ENCODE data around the gene UBAC1.

Gene UBAC1

GRCh38 chr9:135971892-135972291, 10.7 kb upstream of the UBAC1 start:
- H3K27ac ChIP-seq (ENCODE audit: insufficient read depth in 1 of 2, low read depth in 1 of 2, low read length in 2 of 2, poor library complexity in 1 of 2, severe bottlenecking in 2 of 2) = no peak overlapping the region
- CTCF ChIA-PET = no interaction called here
- peaks cover 13 to 73% (median 57%) of the 10 kb centered on the region in 4 experiments for H3K4me1 ChIP-seq (ENCODE audit: control extremely low read depth in 1 of 4, control insufficient read depth in 4 of 4, insufficient read depth in 4 of 4, low read length in 3 of 4)
- H3K27me3 ChIP-seq (replicated peaks in 2 of 5; ENCODE audit: control insufficient read depth in 4 of 5, insufficient read depth in 5 of 5, low read length in 4 of 5) = no peaks in the 10 kb centered on the region
- H3K9me3 ChIP-seq (ENCODE audit: control extremely low read depth in 1 of 5, control insufficient read depth in 4 of 5, insufficient read depth in 2 of 5, low read depth in 1 of 5, low read length in 4 of 5) = no peaks in the 10 kb centered on the region
- no peak overlapping the region for H3K4me3 ChIP-seq (ENCODE audit: control insufficient read depth in 1 of 7, extremely low read depth in 1 of 7, insufficient read depth in 4 of 7, low read depth in 2 of 7, low read length in 6 of 7)
- no peaks in the 10 kb centered on the region for H3K36me3 ChIP-seq (ENCODE audit: control insufficient read depth in 4 of 4, insufficient read depth in 4 of 4, low read length in 3 of 4)
- 59% methylated on average over 8 of the region's 13 CpGs for WGBS (ENCODE audit: insufficient coverage)
- DNase-seq = peak in 1 of 3 donors; percentile 46
- POLR2A ChIA-PET = no interaction called here

- CTCF ChIA-PET = interaction anchor here (5.9 to 6.1 kb wide), 2 partner anchors 17 to 151 kb away, joined by 43 to 56 read pairs; no protein-coding TSS in a partner anchor
- Histone ChIP-seq H3K27ac (ENCODE audit: insufficient read depth in 1 of 2, low read depth in 1 of 2, low read length in 2 of 2, poor library complexity in 1 of 2, severe bottlenecking in 2 of 2) (no peak overlapping the region), H3K36me3 (ENCODE audit: control insufficient read depth in 4 of 4, insufficient read depth in 4 of 4, low read length in 3 of 4) (no peaks in the 10 kb centered on the region), H3K9me3 (ENCODE audit: control extremely low read depth in 1 of 5, control insufficient read depth in 4 of 5, insufficient read depth in 2 of 5, low read depth in 1 of 5, low read length in 4 of 5) (no peaks in the 10 kb centered on the region), H3K27me3 (replicated peaks in 2 of 5; ENCODE audit: control insufficient read depth in 4 of 5, insufficient read depth in 5 of 5, low read length in 4 of 5) (no peaks in the 10 kb centered on the region), H3K4me3 (ENCODE audit: control insufficient read depth in 1 of 7, extremely low read depth in 1 of 7, insufficient read depth in 4 of 7, low read depth in 2 of 7, low read length in 6 of 7) (no peak overlapping the region), H3K4me1 (ENCODE audit: control extremely low read depth in 1 of 4, control insufficient read depth in 4 of 4, insufficient read depth in 4 of 4, low read length in 3 of 4) (peaks cover 13 to 72% (median 50%) of the 10 kb centered on the region in 4 experiments)
- POLR2A ChIA-PET = no interaction called here
- WGBS (ENCODE audit: insufficient coverage) = 85% methylated on average over 16 of the region's 18 CpGs
- peak in 1 of 3 donors; percentile 39 for DNase-seq
Observed at GRCh38 chr9:135971111-135971766, 10.1 kb upstream of the UBAC1 start.

DNA sequence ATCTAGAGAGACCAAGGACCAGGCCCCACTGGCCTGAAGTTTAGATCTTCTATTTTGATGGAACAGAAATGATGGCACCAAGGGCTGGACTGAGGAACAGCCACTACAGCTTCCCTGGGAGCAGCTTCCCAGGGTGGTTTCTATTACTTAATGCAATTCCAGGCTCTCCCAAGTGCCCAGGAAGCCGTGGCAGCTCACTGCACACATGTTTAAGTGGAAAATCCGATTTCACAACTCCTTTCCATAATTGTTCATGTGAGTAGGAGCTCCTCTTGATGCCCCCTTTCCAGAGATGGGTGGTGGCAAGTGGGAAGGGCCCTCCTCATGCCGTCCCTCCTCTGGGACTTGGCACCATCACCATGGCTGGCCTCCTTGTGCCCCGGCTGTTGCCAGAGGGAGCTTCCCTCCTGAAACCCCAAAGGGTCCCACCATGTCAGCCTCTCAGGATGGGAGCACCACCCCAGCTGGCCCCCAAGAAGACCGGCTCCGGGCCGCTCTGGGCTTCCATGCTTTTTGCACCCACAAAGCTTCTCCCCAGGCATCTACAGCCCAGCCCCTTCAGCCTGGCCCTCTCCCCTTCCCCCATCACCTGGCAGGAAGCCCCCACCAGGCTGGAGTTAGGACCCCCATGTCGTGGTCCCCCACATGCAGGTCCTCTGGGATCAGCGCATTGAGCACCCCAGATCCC, 9.1 kb upstream of the UBAC1 start:
- 96% methylated on average over 7 of the region's 9 CpGs for WGBS (ENCODE audit: insufficient coverage)

DNA sequence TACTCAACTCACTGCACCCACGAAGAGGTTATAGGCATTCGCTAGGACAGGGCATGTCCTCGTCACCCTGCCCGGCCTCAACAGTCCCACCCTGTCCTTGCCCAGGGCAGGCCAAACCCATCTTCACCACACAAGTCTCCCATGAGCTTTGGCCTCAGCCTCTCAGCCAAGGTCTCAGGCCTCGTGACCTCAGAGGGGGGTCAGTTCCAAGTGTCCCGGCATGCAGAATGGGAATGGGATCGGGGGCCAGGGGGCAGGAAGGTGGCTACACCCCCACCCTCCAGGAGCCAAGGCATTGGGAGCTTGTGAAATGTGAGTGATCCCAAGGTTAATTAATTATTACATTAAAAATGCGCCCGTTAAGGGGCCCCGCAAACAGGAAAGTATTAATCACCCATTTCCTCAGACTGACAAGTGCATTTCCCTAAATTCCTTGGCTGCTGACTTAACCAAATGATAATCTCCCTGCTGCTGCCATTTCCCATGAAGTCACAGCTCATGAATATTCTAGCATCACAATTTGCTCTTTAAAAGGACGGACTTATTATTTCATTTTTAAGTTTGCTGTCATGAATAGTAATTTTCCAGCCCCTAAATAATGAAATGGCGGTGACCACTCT, 8.0 kb upstream of the UBAC1 start:
- Histone ChIP-seq H3K9me3 (ENCODE audit: control extremely low read depth in 1 of 5, control insufficient read depth in 4 of 5, insufficient read depth in 2 of 5, low read depth in 1 of 5, low read length in 4 of 5) (no peaks in the 10 kb centered on the region), H3K36me3 (ENCODE audit: control insufficient read depth in 4 of 4, insufficient read depth in 4 of 4, low read length in 3 of 4) (no peaks in the 10 kb centered on the region), H3K4me1 (ENCODE audit: control extremely low read depth in 1 of 4, control insufficient read depth in 4 of 4, insufficient read depth in 4 of 4, low read length in 3 of 4) (peaks cover 13 to 82% (median 55%) of the 10 kb centered on the region in 4 experiments), H3K27ac (ENCODE audit: insufficient read depth in 1 of 2, low read depth in 1 of 2, low read length in 2 of 2, poor library complexity in 1 of 2, severe bottlenecking in 2 of 2) (peak overlapping the region in 1 of 2 experiments; percentile 40), H3K27me3 (replicated peaks in 2 of 5; ENCODE audit: control insufficient read depth in 4 of 5, insufficient read depth in 5 of 5, low read length in 4 of 5) (no peaks in the 10 kb centered on the region), H3K4me3 (ENCODE audit: control insufficient read depth in 1 of 7, extremely low read depth in 1 of 7, insufficient read depth in 4 of 7, low read depth in 2 of 7, low read length in 6 of 7) (peak overlapping the region in 5 of 7 experiments; percentile 13 to 67 (median 25))
- ChIA-PET CTCF (interaction anchor here (1.0 to 6.1 kb wide), 7 partner anchors 14 to 154 kb away, joined by 3 to 56 read pairs (median 7); no protein-coding TSS in a partner anchor), POLR2A (interaction anchor here (1.4 kb wide), 1 partner anchor 21 kb away, joined by 5 read pairs; no protein-coding TSS in a partner anchor)
- peak; percentile 82 to 91 (median 87) for DNase-seq
- WGBS (ENCODE audit: insufficient coverage) = 32% methylated on average over 6 of the region's 12 CpGs

More for the DNA sequence above, 9.1 kb upstream of the UBAC1 start:
- POLR2A ChIA-PET = interaction anchor here (1.4 kb wide), 1 partner anchor 20 kb away, joined by 5 read pairs; no protein-coding TSS in a partner anchor
- Histone ChIP-seq H3K27ac (ENCODE audit: insufficient read depth in 1 of 2, low read depth in 1 of 2, low read length in 2 of 2, poor library complexity in 1 of 2, severe bottlenecking in 2 of 2) (no peak overlapping the region), H3K36me3 (ENCODE audit: control insufficient read depth in 4 of 4, insufficient read depth in 4 of 4, low read length in 3 of 4) (no peaks in the 10 kb centered on the region), H3K27me3 (replicated peaks in 2 of 5; ENCODE audit: control insufficient read depth in 4 of 5, insufficient read depth in 5 of 5, low read length in 4 of 5) (no peaks in the 10 kb centered on the region), H3K9me3 (ENCODE audit: control extremely low read depth in 1 of 5, control insufficient read depth in 4 of 5, insufficient read depth in 2 of 5, low read depth in 1 of 5, low read length in 4 of 5) (no peaks in the 10 kb centered on the region), H3K4me3 (ENCODE audit: control insufficient read depth in 1 of 7, extremely low read depth in 1 of 7, insufficient read depth in 4 of 7, low read depth in 2 of 7, low read length in 6 of 7) (no peak overlapping the region), H3K4me1 (ENCODE audit: control extremely low read depth in 1 of 4, control insufficient read depth in 4 of 4, insufficient read depth in 4 of 4, low read length in 3 of 4) (peaks cover 13 to 72% (median 49%) of the 10 kb centered on the region in 4 experiments)
- DNase-seq = no peak
- CTCF ChIA-PET = interaction anchor here (1.3 to 6.1 kb wide), 4 partner anchors 18 to 152 kb away, joined by 3 to 56 read pairs (median 30); no protein-coding TSS in a partner anchor

- Histone ChIP-seq H3K36me3 (ENCODE audit: control insufficient read depth in 4 of 4, insufficient read depth in 4 of 4, low read length in 3 of 4) (no peaks in the 10 kb centered on the region), H3K27ac (ENCODE audit: insufficient read depth in 1 of 2, low read depth in 1 of 2, low read length in 2 of 2, poor library complexity in 1 of 2, severe bottlenecking in 2 of 2) (peak overlapping the region in 1 of 2 experiments; percentile 40), H3K9me3 (ENCODE audit: control extremely low read depth in 1 of 5, control insufficient read depth in 4 of 5, insufficient read depth in 2 of 5, low read depth in 1 of 5, low read length in 4 of 5) (no peaks in the 10 kb centered on the region), H3K4me3 (ENCODE audit: control insufficient read depth in 1 of 7, extremely low read depth in 1 of 7, insufficient read depth in 4 of 7, low read depth in 2 of 7, low read length in 6 of 7) (peak overlapping the region in 2 of 7 experiments; percentile 25 to 67), H3K27me3 (replicated peaks in 2 of 5; ENCODE audit: control insufficient read depth in 4 of 5, insufficient read depth in 5 of 5, low read length in 4 of 5) (no peaks in the 10 kb centered on the region), H3K4me1 (ENCODE audit: control extremely low read depth in 1 of 4, control insufficient read depth in 4 of 4, insufficient read depth in 4 of 4, low read length in 3 of 4) (peaks cover 13 to 82% (median 56%) of the 10 kb centered on the region in 4 experiments)
- 45% methylated on average over 4 of the region's 7 CpGs for WGBS (ENCODE audit: insufficient coverage)
- ChIA-PET CTCF (interaction anchor here (0.7 to 6.1 kb wide), 13 partner anchors 11 to 154 kb away, joined by 3 to 56 read pairs (median 4); no protein-coding TSS in a partner anchor), POLR2A (no interaction called here)
- no peak for DNase-seq
Observed at GRCh38 chr9:135968601-135969000, 7.4 kb upstream of the UBAC1 start.

DNA sequence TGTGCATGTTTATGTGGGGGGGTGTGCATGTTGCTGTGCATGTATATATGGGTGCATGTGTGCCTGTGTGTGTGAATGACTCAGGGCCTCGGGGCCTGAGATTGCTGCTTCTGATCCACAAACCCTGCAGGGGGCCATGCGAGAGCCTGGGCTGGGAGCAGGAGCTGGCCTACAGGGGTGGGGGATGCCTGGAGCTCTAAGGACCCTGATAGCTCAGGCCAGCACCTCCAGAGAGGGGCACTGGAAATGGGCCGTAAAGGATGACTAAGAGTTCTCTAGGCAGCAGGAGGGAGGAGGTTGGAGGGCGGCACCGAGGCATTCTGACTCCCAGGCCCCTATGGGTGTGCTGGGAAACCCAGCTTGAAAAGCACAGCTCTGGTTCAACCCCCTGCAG, 6.9 kb upstream of the UBAC1 start:
- H3K4me1 ChIP-seq (ENCODE audit: control extremely low read depth in 1 of 4, control insufficient read depth in 4 of 4, insufficient read depth in 4 of 4, low read length in 3 of 4) = peaks cover 13 to 82% (median 56%) of the 10 kb centered on the region in 4 experiments
- H3K9me3 ChIP-seq (ENCODE audit: control extremely low read depth in 1 of 5, control insufficient read depth in 4 of 5, insufficient read depth in 2 of 5, low read depth in 1 of 5, low read length in 4 of 5) = no peaks in the 10 kb centered on the region
- H3K27me3 ChIP-seq (replicated peaks in 2 of 5; ENCODE audit: control insufficient read depth in 4 of 5, insufficient read depth in 5 of 5, low read length in 4 of 5) = no peaks in the 10 kb centered on the region
- no peak overlapping the region for H3K27ac ChIP-seq (ENCODE audit: insufficient read depth in 1 of 2, low read depth in 1 of 2, low read length in 2 of 2, poor library complexity in 1 of 2, severe bottlenecking in 2 of 2)
- no peaks in the 10 kb centered on the region for H3K36me3 ChIP-seq (ENCODE audit: control insufficient read depth in 4 of 4, insufficient read depth in 4 of 4, low read length in 3 of 4)
- DNase-seq = no peak
- POLR2A ChIA-PET = no interaction called here
- no peak overlapping the region for H3K4me3 ChIP-seq (ENCODE audit: control insufficient read depth in 1 of 7, extremely low read depth in 1 of 7, insufficient read depth in 4 of 7, low read depth in 2 of 7, low read length in 6 of 7)
- WGBS (ENCODE audit: insufficient coverage) = 23% methylated on average over 3 of the region's 5 CpGs
- CTCF ChIA-PET = interaction anchor here (0.7 to 6.1 kb wide), 16 partner anchors 11 to 155 kb away, joined by 3 to 56 read pairs (median 4); no protein-coding TSS in a partner anchor

All from common myeloid progenitor, CD34-positive (primary cell).